Forelimb muscle (tissue), 1 donor: ENCODE data around the gene TNF. TPM values are rescaled to one million over a fixed set of nuclear protein-coding genes. Genes with fewer than 3 reads are reported as not detected.

Experiments
- DNase-seq: peaks from one replicate; pipeline ENCODE4 v3.0.0-alpha.2; 2013; ENCODE audit warnings: low read depth
- polyA plus RNA-seq: library from polyadenylated mRNA; unstranded; fragments of 120-200 nt; gene quantifications from one replicate; pipeline ENCODE4 v1.2.1, GENCODE V29; 2013; ENCODE audit not compliant: insufficient read length

Gene TNF
- polyA plus RNA-seq, result not detected

- no peak for DNase-seq
These were observed at the start of gene TNF for GRCh38 chr6:31575335-31575901. TSS of gene TNF (plus strand) at chr6:31575565. CDS start at chr6:31575742, 177 bp downstream.

- no peak for DNase-seq
These were observed 49.3 kb upstream of the TNF start for GRCh38 chr6:31525932-31526591.

- no peak for DNase-seq
These were observed 47.0 kb upstream of the TNF start for GRCh38 chr6:31528307-31528777.

GRCh38 chr6:31528821-31529328, 46.5 kb upstream of the TNF start, which contains the start of gene MCCD1:
TSS of gene MCCD1 (plus strand) at chr6:31528962. CDS start at chr6:31529015, 53 bp downstream.
- no peak for DNase-seq

GRCh38 chr6:31529329-31530150, 45.8 kb upstream of the TNF start:
- DNase-seq, result no peak

- DNase-seq, result no peak
These were observed 44.7 kb upstream of the TNF start for GRCh38 chr6:31530659-31531058.

GRCh38 chr6:31531162-31531561, 44.2 kb upstream of the TNF start:
- DNase-seq, result no peak

- no peak for DNase-seq
These were observed 43.4 kb upstream of the TNF start for GRCh38 chr6:31531771-31532643.

- no peak for DNase-seq
These were observed 42.5 kb upstream of the TNF start for GRCh38 chr6:31532644-31533454.

GRCh38 chr6:31533455-31533841, 41.9 kb upstream of the TNF start:
- DNase-seq, result no peak

GRCh38 chr6:31534011-31534410, 41.4 kb upstream of the TNF start:
- DNase-seq, result no peak

- no peak for DNase-seq
These were observed 40.8 kb upstream of the TNF start for GRCh38 chr6:31534521-31535040.

GRCh38 chr6:31535538-31536324, 39.6 kb upstream of the TNF start:
- DNase-seq, result no peak

- no peak for DNase-seq
These were observed 36.5 kb upstream of the TNF start for GRCh38 chr6:31538805-31539400.

GRCh38 chr6:31540640-31541039, 34.7 kb upstream of the TNF start:
- DNase-seq, result no peak

GRCh38 chr6:31541059-31541657, 34.2 kb upstream of the TNF start:
- no peak for DNase-seq

- peak; percentile 96 for DNase-seq
These were observed 33.5 kb upstream of the TNF start, which contains the start of gene DDX39B for GRCh38 chr6:31541658-31542521. TSS of gene DDX39B (minus strand) at chr6:31542003. CDS start at chr6:31540532, 1,471 bp downstream.
